T-helper 2 cell treated with Interferon-gamma antibody and Interleukin-4, amounts not matched to agents 5 μg/mL and 100 μg/mL, for 36 hours (primary cell): ENCODE results near the gene CEP126.

Experiments
- DNase-seq: peaks from one replicate; pipeline ENCODE4 v3.0.0; 2021; ENCODE audit warnings: low spot score
- H3K27ac Mint-ChIP-seq: one replicate; pipeline ENCODE4 v1.8.0; 2021; ENCODE audit warnings: mild to moderate bottlenecking, mixed read lengths
- H3K27me3 Mint-ChIP-seq: one replicate; pipeline ENCODE4 v1.8.0; 2021; ENCODE audit warnings: low read depth, mixed read lengths
- H3K36me3 Mint-ChIP-seq: one replicate; pipeline ENCODE4 v1.8.0; 2021; ENCODE audit warnings: low read depth, mixed read lengths
- H3K4me1 Mint-ChIP-seq: one replicate; pipeline ENCODE4 v1.8.0; 2021; ENCODE audit warnings: low read depth, mixed read lengths
- H3K4me3 Mint-ChIP-seq: one replicate; pipeline ENCODE4 v1.8.0; 2022; ENCODE audit warnings: mild to moderate bottlenecking, moderate library complexity, mixed read lengths
- H3K9me3 Mint-ChIP-seq: one replicate; pipeline ENCODE4 v1.8.0; 2021; ENCODE audit warnings: mixed read lengths

CEP126 gene, protein sequence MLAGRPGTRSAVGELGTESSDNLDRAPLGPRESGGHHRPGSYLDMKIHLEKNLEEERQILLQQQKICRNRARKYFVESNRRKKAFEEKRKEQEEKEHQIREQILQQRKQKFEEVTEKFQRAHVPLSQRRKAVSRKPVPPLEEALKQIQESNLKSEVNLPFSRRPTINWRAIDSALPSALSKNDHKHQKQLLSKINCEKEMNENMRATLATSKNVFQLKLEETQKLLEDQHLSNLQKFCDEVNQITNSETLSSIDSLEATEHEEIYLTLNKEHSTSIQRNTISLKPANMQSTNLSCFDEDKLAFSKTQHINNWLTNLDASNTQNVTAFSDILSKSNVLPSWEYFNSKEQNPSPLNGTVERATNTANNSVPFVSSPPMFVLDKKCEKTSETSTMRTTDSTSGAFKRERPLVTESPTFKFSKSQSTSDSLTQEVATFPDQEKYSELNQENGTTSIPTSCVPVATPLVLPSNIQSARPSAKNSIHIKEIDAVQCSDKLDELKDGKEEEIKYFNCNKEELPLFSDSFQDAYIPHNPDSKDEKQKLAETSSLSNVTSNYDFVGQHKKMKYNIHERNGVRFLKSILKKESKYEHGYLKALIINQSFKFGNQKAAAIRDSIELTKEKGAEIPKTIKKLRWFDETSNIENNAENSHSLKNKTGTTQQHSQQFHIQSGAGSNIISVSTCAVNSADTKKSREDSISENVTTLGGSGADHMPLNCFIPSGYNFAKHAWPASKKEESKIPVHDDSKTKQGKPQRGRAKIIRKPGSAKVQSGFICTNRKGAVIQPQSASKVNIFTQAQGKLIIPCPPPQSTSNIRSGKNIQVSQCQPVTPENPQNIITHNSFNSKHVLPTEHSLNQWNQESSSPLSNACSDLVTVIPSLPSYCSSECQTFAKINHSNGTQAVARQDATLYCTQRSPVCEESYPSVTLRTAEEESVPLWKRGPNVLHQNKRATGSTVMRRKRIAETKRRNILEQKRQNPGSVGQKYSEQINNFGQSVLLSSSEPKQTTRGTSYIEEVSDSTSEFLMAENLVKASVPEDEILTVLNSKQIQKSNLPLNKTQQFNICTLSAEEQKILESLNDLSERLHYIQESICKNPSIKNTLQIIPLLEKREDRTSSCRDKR

DNA sequence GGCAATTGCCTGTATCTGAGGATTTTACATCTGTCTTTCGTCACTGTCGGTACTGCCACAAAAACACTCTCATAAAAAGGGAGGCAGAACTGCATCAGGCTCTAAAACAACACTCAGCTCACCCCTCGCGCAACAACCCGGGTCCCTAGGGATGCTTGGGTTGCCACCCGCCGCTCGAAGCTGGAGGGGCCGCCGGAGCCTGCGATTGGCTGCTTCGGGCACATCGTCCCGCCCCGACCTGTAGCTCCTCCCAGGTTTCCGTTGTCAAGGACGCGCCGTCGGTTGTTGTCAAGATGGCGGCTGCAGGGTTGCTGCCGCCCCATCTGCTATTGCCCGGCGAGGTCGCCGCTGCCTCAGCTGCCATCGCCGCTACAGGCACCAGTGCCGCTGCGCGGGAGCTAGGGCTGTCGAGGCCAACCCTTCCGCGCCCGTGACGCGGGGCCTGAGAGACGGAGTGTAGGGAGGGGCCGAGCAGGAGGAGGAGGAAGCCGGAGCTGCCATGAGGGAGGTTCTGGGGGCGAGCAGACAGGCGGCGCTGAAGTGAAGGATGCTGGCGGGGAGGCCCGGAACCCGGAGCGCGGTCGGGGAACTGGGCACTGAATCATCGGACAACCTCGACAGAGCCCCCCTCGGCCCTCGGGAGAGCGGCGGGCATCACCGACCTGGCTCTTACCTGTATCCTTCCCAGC, at the start of gene CEP126:
TSS of gene CEP126 (plus strand) at position 273 of the 689 bp plus-strand sequence. CDS start at position 548, 275 bp downstream.
- Mint-ChIP-seq H3K4me1 (peaks cover 20% of the 10 kb centered on the region), H3K9me3 (no peaks in the 10 kb centered on the region), H3K4me3 (peak within 1 kb of the TSS; percentile 90), H3K36me3 (no peaks in the 10 kb centered on the region), H3K27ac (peak within 1 kb of the TSS; percentile 83), H3K27me3 (peaks cover 2% of the 10 kb centered on the region)
- peak; percentile 87 for DNase-seq

DNA sequence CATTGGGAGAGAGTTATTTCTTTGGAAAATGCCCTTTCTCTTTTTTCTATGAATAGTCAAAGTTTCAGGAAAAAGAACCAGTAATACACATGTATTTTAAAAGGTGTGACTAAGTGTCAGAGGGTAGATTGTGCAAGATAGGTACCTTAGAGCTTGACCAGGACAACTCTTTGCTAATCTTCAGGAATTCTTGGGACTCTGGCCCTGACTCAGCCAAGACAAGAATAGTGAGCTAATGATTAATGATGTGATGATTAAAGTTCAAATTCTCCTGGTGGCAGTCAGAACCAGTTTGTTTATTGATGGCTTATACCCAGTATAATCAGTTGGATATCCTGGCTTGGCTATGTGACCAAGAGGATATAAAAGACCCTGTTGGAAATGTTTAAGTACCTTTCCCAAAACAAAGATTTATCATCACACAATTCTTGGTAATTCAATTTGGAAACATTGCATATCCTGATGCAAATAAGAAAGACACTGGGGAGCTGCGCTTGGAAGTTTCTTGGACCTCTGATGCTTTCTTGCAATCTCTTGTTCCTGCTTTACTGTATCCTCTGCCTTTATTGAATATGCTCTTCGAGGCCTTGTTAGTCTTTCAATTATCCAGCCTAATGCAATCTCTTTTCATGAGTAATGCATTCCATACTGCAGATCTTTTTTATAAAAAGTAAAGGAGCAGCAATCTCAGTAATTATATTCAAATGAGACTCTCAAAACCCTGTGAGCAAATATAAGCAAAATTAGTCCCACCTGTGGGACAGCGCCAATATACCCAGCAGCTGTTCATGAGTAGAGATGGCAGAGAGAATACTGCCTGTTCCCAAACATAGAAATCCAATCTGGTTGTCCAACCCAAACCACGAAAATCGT, 48.0 kb upstream of the CEP126 start:
- no peak overlapping the region for H3K4me3 Mint-ChIP-seq
- H3K9me3 Mint-ChIP-seq = no peaks in the 10 kb centered on the region
- H3K27me3 Mint-ChIP-seq = peaks cover 4% of the 10 kb centered on the region
- no peaks in the 10 kb centered on the region for H3K4me1 Mint-ChIP-seq
- DNase-seq = no peak
- H3K36me3 Mint-ChIP-seq = no peaks in the 10 kb centered on the region
- no peak overlapping the region for H3K27ac Mint-ChIP-seq

DNA sequence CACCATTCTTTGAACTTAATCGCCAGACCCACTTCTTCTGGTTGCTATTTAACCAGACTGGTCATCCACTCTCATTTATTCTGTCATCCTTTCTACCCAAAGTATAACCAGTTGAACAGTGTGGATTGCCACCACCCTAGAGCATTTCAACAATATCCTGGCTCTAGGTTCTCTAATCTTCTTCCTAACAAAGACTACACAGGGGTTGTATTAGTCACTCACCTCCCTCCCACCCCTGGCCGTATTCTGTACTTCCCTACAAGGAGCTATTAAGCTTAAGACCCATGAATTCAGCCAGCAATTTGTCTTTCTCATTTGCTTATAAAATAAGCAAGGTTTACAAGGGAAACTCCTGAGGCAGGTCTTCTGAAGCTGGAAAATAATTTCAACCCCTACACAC, 46.9 kb upstream of the CEP126 start:
- no peaks in the 10 kb centered on the region for H3K9me3 Mint-ChIP-seq
- H3K4me3 Mint-ChIP-seq = no peak overlapping the region
- no peaks in the 10 kb centered on the region for H3K4me1 Mint-ChIP-seq
- DNase-seq = no peak
- no peaks in the 10 kb centered on the region for H3K36me3 Mint-ChIP-seq
- H3K27ac Mint-ChIP-seq = no peak overlapping the region
- peaks cover 4% of the 10 kb centered on the region for H3K27me3 Mint-ChIP-seq

DNA sequence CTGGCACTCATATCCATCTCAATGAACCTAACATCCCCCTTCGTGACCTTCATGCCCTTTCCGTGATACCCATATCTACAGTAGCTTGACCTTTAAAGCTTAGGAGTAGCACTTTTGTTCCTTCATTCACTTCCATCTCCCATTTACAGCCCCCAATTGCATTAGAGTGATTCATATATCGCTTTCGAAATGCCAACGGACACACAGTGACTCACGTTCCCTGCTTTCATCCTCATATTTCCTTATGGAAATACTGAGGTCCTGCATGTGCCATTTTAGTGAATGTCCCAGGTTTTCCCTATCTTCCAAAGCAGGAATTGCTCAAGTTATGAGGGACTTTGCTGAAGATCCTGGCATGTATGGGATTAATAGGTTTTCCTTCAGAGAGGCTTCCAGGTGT, 44.3 kb upstream of the CEP126 start:
- H3K4me3 Mint-ChIP-seq = no peak overlapping the region
- no peaks in the 10 kb centered on the region for H3K4me1 Mint-ChIP-seq
- no peak for DNase-seq
- H3K36me3 Mint-ChIP-seq = no peaks in the 10 kb centered on the region
- H3K9me3 Mint-ChIP-seq = no peaks in the 10 kb centered on the region
- H3K27me3 Mint-ChIP-seq = peaks cover 4% of the 10 kb centered on the region
- H3K27ac Mint-ChIP-seq = no peak overlapping the region

DNA sequence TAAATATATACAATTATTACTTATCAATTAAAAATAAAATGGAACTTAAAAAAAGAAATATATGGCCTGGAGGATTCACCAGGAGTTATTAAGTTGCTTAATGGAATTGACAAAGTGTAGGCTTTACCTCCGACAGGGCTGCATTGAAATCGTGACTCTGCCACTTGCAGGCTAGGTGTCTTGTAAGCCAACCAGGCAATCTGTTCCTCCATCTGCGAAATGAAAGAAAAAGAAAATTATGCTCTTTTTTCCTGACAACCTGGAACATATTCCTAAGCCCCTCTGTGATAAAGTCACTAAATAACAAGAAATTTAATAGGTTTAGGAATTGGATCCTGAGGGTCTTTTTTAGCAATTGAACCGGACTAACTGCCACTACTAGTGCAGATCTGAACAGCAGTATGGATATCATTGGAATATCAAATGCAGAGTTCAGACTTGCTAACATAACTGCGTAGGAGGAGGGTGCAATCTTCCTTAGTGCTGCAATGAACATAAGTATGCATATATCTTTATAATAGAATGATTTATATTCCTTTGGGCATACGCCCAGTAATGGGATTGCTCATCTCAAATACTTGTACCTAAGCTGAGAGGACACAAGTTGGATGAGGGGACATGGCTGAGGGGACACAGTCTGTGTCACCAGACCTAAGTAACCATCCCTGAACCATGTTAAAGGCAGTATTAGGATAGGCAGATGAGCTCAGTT, 42.5 kb upstream of the CEP126 start:
- no peak for DNase-seq
- Mint-ChIP-seq H3K4me3 (no peak overlapping the region), H3K4me1 (no peaks in the 10 kb centered on the region), H3K9me3 (no peaks in the 10 kb centered on the region), H3K36me3 (no peaks in the 10 kb centered on the region), H3K27me3 (peaks cover 4% of the 10 kb centered on the region), H3K27ac (no peak overlapping the region)

DNA sequence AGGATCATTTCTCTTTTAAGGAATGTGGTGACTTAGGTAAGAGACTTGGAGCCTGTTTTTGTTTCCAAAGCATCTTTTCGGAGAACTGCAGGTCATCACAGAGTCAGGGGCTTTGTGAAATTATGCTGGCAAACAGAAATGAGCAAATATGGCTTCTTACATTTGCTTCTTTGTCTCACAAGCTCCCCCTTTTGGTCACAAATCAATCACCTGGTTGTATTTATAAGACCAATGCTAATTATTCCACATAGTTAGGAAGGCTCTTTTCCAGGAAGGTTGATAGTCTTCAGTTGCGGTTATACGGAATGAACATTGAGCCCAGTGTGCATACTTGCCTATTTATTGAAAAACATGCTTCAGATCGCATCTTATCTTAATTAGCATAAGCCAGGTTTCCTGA, 34.6 kb upstream of the CEP126 start:
- Mint-ChIP-seq H3K36me3 (no peaks in the 10 kb centered on the region), H3K4me3 (no peak overlapping the region), H3K27me3 (no peaks in the 10 kb centered on the region), H3K27ac (no peak overlapping the region), H3K9me3 (no peaks in the 10 kb centered on the region), H3K4me1 (no peaks in the 10 kb centered on the region)
- DNase-seq = no peak

DNA sequence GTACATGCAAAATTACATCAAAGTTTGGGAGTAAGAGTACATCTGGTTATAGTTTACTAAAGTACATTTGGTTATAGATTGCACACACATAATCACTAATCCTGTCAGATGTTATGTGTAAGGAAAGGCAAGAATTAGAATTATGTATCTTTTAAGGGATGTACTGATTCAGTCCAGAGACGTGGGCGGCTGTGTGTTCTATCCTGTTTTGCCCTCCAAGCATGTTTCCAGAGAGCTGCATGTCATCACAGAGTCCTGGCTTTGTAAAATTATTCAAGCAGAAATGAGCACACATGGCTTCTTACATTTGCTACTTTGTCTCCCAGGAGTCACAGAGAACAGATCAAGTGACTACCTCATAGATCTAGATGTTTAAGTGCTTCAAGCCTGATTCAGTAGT, 33.2 kb upstream of the CEP126 start:
- no peak for DNase-seq
- H3K4me3 Mint-ChIP-seq = no peak overlapping the region
- no peaks in the 10 kb centered on the region for H3K27me3 Mint-ChIP-seq
- no peaks in the 10 kb centered on the region for H3K36me3 Mint-ChIP-seq
- no peaks in the 10 kb centered on the region for H3K4me1 Mint-ChIP-seq
- H3K9me3 Mint-ChIP-seq = no peaks in the 10 kb centered on the region
- H3K27ac Mint-ChIP-seq = no peak overlapping the region

DNA sequence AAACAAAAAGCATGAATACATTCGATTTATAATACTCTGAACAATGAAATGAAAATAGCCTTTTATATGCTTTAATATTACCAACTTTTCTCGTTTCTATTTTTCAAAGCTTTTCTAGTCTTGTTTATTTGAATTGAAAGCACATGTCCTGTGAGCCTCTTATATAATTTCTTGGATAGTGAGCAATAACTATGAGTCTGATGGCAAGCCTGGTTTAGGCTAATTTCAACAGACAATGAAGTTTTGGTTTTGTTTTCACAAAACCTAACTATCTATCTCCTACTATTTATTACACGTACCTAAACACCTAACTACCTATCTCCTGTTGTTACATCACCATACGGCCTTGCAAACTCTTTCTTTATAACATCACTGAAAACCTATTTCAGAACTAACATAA, 29.2 kb upstream of the CEP126 start:
- Mint-ChIP-seq H3K4me1 (no peaks in the 10 kb centered on the region), H3K27ac (no peak overlapping the region), H3K36me3 (no peaks in the 10 kb centered on the region), H3K4me3 (no peak overlapping the region), H3K27me3 (no peaks in the 10 kb centered on the region), H3K9me3 (no peaks in the 10 kb centered on the region)
- DNase-seq = no peak

DNA sequence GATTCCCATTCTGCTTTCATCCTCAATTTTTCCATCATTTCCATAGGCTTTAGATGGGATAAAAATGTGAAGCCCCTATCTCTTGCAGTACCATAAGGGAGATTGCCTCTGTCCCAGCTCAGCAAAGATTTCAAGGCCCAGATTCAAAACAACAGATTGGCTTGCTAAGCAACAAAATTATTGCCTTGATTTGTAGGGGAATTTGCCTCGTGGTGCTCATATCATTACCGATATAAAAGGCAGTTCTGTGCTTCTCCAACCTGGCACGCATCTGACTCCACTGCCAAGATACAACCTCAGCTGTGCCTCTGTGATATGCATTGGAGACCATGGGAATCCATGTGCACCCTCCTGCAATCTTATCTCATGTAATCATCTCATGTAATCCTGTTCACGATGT, 25.0 kb upstream of the CEP126 start:
- no peak overlapping the region for H3K4me3 Mint-ChIP-seq
- H3K4me1 Mint-ChIP-seq = no peaks in the 10 kb centered on the region
- H3K9me3 Mint-ChIP-seq = no peaks in the 10 kb centered on the region
- no peaks in the 10 kb centered on the region for H3K36me3 Mint-ChIP-seq
- no peak overlapping the region for H3K27ac Mint-ChIP-seq
- H3K27me3 Mint-ChIP-seq = no peaks in the 10 kb centered on the region
- DNase-seq = no peak

DNA sequence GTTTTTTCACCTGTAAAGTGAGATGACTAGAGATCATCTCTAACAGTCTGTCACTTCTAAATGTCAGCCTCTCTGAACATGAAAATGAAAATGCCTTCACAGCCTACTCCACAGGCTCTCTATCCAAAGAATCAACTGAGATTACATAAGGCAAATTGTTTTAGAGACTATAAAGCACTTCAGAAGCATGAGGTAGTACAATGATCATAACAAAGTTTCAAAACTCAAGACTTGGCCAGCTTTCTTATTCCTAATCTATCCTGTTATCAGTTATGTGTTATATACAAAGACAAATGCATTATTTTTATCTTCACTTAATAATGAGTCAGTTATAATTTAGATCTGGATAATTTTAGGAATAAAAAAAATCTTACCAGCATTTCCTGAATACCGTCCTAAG, 20.3 kb upstream of the CEP126 start:
- no peak overlapping the region for H3K4me3 Mint-ChIP-seq
- no peaks in the 10 kb centered on the region for H3K4me1 Mint-ChIP-seq
- no peaks in the 10 kb centered on the region for H3K27me3 Mint-ChIP-seq
- H3K27ac Mint-ChIP-seq = no peak overlapping the region
- H3K9me3 Mint-ChIP-seq = no peaks in the 10 kb centered on the region
- DNase-seq = no peak
- H3K36me3 Mint-ChIP-seq = no peaks in the 10 kb centered on the region

DNA sequence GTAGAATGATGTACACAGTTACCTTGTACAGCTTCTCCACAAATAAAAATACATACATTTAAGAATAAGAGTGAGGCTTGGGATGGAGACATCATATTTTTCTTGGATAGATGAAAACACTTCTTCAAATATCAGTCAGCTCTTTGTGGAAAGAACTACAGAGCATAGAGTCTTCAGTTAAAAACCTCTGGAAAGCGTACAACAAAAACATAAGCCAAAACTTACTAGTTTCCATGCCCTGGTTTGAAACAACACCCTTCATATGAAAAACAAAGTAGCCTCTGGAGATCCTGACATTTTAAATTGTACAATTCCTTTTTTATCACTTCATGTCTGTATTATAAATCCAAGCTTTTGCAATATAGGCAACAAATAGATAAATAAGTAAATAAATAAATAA, 7.0 kb upstream of the CEP126 start:
- Mint-ChIP-seq H3K9me3 (no peaks in the 10 kb centered on the region), H3K4me3 (no peak overlapping the region), H3K4me1 (no peaks in the 10 kb centered on the region), H3K27me3 (peaks cover 7% of the 10 kb centered on the region), H3K27ac (no peak overlapping the region), H3K36me3 (no peaks in the 10 kb centered on the region)
- DNase-seq = no peak

DNA sequence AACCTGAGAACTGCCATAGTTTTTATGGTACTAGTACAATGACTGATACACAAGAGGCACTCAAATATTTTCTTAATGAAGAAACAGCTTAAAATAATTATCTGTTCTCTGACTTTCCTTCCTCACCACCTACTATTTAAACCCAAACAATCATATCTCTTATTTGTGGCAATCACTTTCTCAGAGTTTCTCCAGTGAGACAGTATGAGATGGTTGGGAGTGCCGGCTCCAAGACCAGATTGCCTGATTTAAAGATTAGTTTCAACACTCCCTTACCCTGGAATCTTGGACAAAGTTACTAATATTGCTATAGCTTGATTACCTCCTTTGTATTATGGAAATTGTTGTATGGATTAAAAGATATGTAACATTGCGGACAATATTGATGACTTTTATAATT, 5.7 kb upstream of the CEP126 start:
- Mint-ChIP-seq H3K4me1 (no peaks in the 10 kb centered on the region), H3K27me3 (peaks cover 2% of the 10 kb centered on the region), H3K36me3 (no peaks in the 10 kb centered on the region), H3K9me3 (no peaks in the 10 kb centered on the region), H3K4me3 (no peak overlapping the region), H3K27ac (no peak overlapping the region)
- DNase-seq = no peak
